Measurements from ENCODE around the gene CD180. TPM values are rescaled to one million over a fixed set of nuclear protein-coding genes. Genes with fewer than 3 reads are reported as not detected.

The CD180 gene
- total RNA-seq (1 to 10 TPM; 1.4 to 2.1 TPM), polyA plus RNA-seq (under 1 TPM in 2 of 3 donors, not detected in 1; 0.03 to 0.08 TPM), total RNA-seq (0 to 0.09 (median 0) reads per million in 6 experiments)

DNA sequence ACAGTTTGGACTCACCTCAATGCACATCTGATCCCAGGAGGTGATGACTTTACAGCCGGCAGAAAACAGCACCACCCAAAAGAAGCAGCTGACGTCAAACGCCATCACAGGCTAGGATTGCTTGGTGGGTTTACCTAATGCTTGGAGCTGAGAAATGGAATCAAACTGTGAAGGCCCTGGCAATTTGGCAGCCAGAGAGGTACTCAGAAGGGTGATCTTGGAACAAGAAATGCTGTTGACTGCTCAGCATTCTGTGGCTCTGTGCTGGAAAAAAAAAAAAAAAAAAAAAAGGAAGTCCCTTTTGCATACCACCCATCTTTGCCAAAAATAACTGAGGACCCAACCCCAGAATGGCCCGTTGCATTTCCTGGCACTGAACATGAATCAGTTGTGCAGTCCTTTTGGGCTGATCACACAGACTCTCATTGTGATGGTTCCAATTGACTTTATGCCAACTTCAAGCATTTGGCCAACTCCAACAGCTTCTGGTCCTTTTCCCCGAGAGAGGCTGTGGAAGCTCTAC, at the start of gene CD180:
TSS of gene CD180 (minus strand) at position 263 of the 523 bp plus-strand sequence. CDS start at position 105, 158 bp downstream.
- Mint-ChIP-seq H3K4me3 (peak within 1 kb of the TSS in 2 of 10 donors; percentile 44 to 86), H3K27ac (peak within 1 kb of the TSS in 6 of 10 donors; percentile 41 to 93 (median 72)), H3K9me3 (peaks cover 0 to 16% (median 6%) of the 10 kb centered on the region in 9 donors), H3K27me3 (no peaks in the 10 kb centered on the region), H3K36me3 (peaks cover 0 to 12% (median 9%) of the 10 kb centered on the region in 3 donors), H3K4me1 (peaks cover 21 to 89% (median 53%) of the 10 kb centered on the region in 4 donors)
- ATAC-seq, result peak in 1 of 2 donors; percentile 32
- no peak for DNase-seq
- POLR2A ChIA-PET, result interaction anchor here (1.0 to 3.1 kb wide), 4 partner anchors 11 to 31 kb away, joined by 3 to 15 read pairs (median 5); no protein-coding TSS in a partner anchor

DNA sequence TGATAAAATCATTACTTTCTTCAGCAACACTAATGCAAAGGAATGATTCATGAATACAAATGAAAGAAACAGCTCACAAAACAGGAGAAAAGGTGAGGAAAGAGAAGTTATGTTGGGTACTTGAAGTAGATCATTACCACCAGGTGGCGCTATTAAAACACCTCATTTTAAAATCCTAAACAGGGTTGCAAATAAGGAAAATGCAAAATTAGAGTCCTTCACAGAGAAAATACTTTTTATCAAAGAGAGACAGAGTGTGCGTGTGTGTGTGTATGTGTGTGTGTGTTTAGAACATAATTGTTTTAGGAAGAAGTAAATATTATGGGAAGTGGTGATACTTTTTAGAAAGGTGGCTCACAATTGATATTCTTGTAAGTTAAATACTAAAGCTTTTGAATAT, 49.5 kb upstream of the CD180 start:
- no peak overlapping the region for H3K27ac Mint-ChIP-seq
- no peak overlapping the region for H3K4me3 Mint-ChIP-seq
- H3K4me1 Mint-ChIP-seq, result peaks cover 7 to 19% (median 12%) of the 10 kb centered on the region in 4 donors
- no peaks in the 10 kb centered on the region for H3K9me3 Mint-ChIP-seq
- ATAC-seq, result peak in 1 of 2 donors; percentile 47
- no peaks in the 10 kb centered on the region for H3K36me3 Mint-ChIP-seq
- DNase-seq, result peak in 6 of 10 donors; percentile 12 to 77 (median 46)
- POLR2A ChIA-PET, result interaction anchor here (1.4 to 1.9 kb wide), 2 partner anchors 28 to 31 kb away, joined by 4 to 6 read pairs; no protein-coding TSS in a partner anchor
- no peaks in the 10 kb centered on the region for H3K27me3 Mint-ChIP-seq

GRCh38 chr5:67245259-67245846, 48.8 kb upstream of the CD180 start:
- DNase-seq (no peak), ATAC-seq (no peak)
- Mint-ChIP-seq H3K27me3 (no peaks in the 10 kb centered on the region), H3K36me3 (no peaks in the 10 kb centered on the region), H3K4me3 (no peak overlapping the region), H3K4me1 (peaks cover 7 to 19% (median 12%) of the 10 kb centered on the region in 4 donors), H3K9me3 (no peaks in the 10 kb centered on the region), H3K27ac (peak overlapping the region in 2 of 10 donors; percentile 5 to 22)
- POLR2A ChIA-PET, result interaction anchor here (1.4 kb wide), 1 partner anchor 27 kb away, joined by 4 read pairs; no protein-coding TSS in a partner anchor

DNA sequence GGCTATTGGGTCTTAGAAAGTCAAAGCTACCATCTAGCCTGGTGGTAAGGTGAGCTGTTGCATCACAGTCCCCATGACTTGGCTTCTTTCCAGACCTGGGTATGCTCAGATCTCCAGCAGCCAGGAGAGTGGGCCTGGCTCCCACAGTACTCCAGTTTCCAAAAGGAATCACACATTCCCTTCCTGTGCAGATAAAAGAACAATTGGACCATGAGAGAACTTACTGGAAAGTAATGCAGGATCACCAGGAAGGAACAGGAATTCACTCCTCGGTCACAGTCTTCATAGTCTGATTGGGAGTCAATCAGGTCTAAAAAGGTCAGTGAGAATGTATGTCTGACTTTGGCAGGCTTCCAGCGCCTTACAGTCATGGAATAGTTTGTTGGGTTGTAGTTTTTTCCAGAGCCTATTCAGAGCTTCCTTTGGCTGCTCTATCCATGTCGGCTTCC, 47.8 kb upstream of the CD180 start:
- H3K27me3 Mint-ChIP-seq, result no peaks in the 10 kb centered on the region
- no peak overlapping the region for H3K4me3 Mint-ChIP-seq
- DNase-seq (no peak), ATAC-seq (no peak)
- no peaks in the 10 kb centered on the region for H3K9me3 Mint-ChIP-seq
- POLR2A ChIA-PET, result no interaction called here
- no peaks in the 10 kb centered on the region for H3K36me3 Mint-ChIP-seq
- no peak overlapping the region for H3K27ac Mint-ChIP-seq
- peaks cover 7 to 19% (median 12%) of the 10 kb centered on the region in 4 donors for H3K4me1 Mint-ChIP-seq

DNA sequence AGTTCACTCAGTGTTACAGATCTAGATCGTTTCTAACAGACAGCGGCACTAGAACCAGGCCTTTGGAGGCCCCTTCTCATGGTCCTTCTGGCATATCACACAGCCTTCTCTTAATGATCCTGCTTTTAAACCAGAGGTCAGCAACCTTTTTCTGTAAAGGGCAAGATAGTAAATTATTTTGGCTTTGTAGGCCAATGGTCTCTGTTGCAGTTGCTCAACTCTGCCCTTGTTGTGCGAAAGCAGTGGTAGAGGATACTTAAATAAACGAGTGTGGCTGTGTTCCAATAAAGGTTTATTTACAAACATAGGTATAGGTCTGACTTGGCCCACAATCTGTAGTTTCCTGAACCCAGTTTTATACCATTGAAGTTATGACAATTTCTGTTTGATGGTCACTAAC, 47.3 kb upstream of the CD180 start:
- Mint-ChIP-seq H3K4me3 (no peak overlapping the region), H3K4me1 (peaks cover 7 to 18% (median 12%) of the 10 kb centered on the region in 4 donors), H3K27me3 (no peaks in the 10 kb centered on the region), H3K27ac (peak overlapping the region in 3 of 10 donors; percentile 6 to 13 (median 11)), H3K36me3 (no peaks in the 10 kb centered on the region), H3K9me3 (no peaks in the 10 kb centered on the region)
- no peak for ATAC-seq
- POLR2A ChIA-PET, result no interaction called here
- DNase-seq, result no peak

- no peak for ATAC-seq
- Mint-ChIP-seq H3K27me3 (no peaks in the 10 kb centered on the region), H3K36me3 (no peaks in the 10 kb centered on the region), H3K4me1 (peaks cover 5 to 12% (median 8%) of the 10 kb centered on the region in 4 donors), H3K9me3 (no peaks in the 10 kb centered on the region), H3K27ac (peak overlapping the region in 4 of 10 donors; percentile 6 to 16 (median 12)), H3K4me3 (no peak overlapping the region)
- DNase-seq, result no peak
- POLR2A ChIA-PET, result interaction anchor here (0.7 kb wide), 1 partner anchor 81 kb away, joined by 3 read pairs; no protein-coding TSS in a partner anchor
Measured at GRCh38 chr5:67243349-67243748, 46.8 kb upstream of the CD180 start.

DNA sequence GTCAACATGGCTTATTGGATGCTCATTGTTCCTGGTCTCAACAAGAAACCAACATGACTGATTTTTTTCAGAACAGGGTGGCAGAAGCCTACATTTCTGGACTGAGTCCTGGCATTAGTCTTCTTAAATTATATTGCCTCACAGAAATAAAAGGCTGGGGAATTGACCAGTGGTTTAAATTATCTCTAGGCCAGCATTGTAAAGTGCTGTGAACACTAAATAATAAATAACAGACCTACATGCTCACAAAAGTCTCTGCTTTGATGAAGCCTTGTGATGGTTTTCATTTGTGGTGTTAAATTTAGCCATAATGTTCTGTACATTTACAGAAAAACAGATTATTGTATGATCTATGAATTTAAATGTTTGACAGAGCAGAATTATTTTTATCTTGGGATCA, 44.7 kb upstream of the CD180 start:
- ATAC-seq (no peak), DNase-seq (no peak)
- H3K36me3 Mint-ChIP-seq, result no peaks in the 10 kb centered on the region
- no peak overlapping the region for H3K4me3 Mint-ChIP-seq
- H3K27ac Mint-ChIP-seq, result no peak overlapping the region
- POLR2A ChIA-PET, result no interaction called here
- peaks cover 0 to 2% (median 0%) of the 10 kb centered on the region in 5 donors for H3K27me3 Mint-ChIP-seq
- no peaks in the 10 kb centered on the region for H3K9me3 Mint-ChIP-seq
- H3K4me1 Mint-ChIP-seq, result peaks cover 4 to 20% (median 8%) of the 10 kb centered on the region in 4 donors

GRCh38 chr5:67240846-67241245, 44.2 kb upstream of the CD180 start:
- DNase-seq (no peak), ATAC-seq (no peak)
- POLR2A ChIA-PET, result no interaction called here
- Mint-ChIP-seq H3K27me3 (peaks cover 0 to 5% (median 0%) of the 10 kb centered on the region in 5 donors), H3K4me1 (peaks cover 5 to 25% (median 10%) of the 10 kb centered on the region in 4 donors), H3K27ac (no peak overlapping the region), H3K4me3 (no peak overlapping the region), H3K36me3 (no peaks in the 10 kb centered on the region), H3K9me3 (no peaks in the 10 kb centered on the region)

- POLR2A ChIA-PET, result interaction anchor here (0.6 to 0.8 kb wide), 4 partner anchors 78 to 1245 kb away, joined by 3 to 5 read pairs (median 3); no protein-coding TSS in a partner anchor
- no peak overlapping the region for H3K4me3 Mint-ChIP-seq
- peaks cover 0 to 5% (median 0%) of the 10 kb centered on the region in 5 donors for H3K27me3 Mint-ChIP-seq
- ATAC-seq (no peak), DNase-seq (no peak)
- no peaks in the 10 kb centered on the region for H3K9me3 Mint-ChIP-seq
- H3K27ac Mint-ChIP-seq, result no peak overlapping the region
- H3K36me3 Mint-ChIP-seq, result no peaks in the 10 kb centered on the region
- peaks cover 1 to 25% (median 7%) of the 10 kb centered on the region in 4 donors for H3K4me1 Mint-ChIP-seq
Measured at GRCh38 chr5:67240065-67240464, 43.5 kb upstream of the CD180 start.

GRCh38 chr5:67238191-67238590, 41.6 kb upstream of the CD180 start:
- Mint-ChIP-seq H3K27me3 (peaks cover 0 to 5% (median 3%) of the 10 kb centered on the region in 5 donors), H3K9me3 (no peaks in the 10 kb centered on the region), H3K36me3 (no peaks in the 10 kb centered on the region), H3K4me3 (no peak overlapping the region), H3K4me1 (peaks cover 5 to 25% (median 8%) of the 10 kb centered on the region in 4 donors), H3K27ac (no peak overlapping the region)
- POLR2A ChIA-PET, result no interaction called here
- DNase-seq, result no peak
- no peak for ATAC-seq

GRCh38 chr5:67235399-67236110, 39.0 kb upstream of the CD180 start:
- DNase-seq (no peak), ATAC-seq (no peak)
- peak overlapping the region in 2 of 10 donors; percentile 31 to 89 for H3K27ac Mint-ChIP-seq
- H3K4me1 Mint-ChIP-seq, result peaks cover 5 to 15% (median 7%) of the 10 kb centered on the region in 4 donors
- POLR2A ChIA-PET, result interaction anchor here (0.6 kb wide), 1 partner anchor 1832 kb away, joined by 6 read pairs; no protein-coding TSS in a partner anchor
- no peak overlapping the region for H3K4me3 Mint-ChIP-seq
- no peaks in the 10 kb centered on the region for H3K36me3 Mint-ChIP-seq
- H3K9me3 Mint-ChIP-seq, result no peaks in the 10 kb centered on the region
- peaks cover 0 to 5% (median 3%) of the 10 kb centered on the region in 5 donors for H3K27me3 Mint-ChIP-seq

GRCh38 chr5:67234671-67235176, 38.1 kb upstream of the CD180 start:
- ATAC-seq, result no peak
- peak overlapping the region in 1 of 10 donors; percentile 41 for H3K4me3 Mint-ChIP-seq
- H3K27me3 Mint-ChIP-seq, result peaks cover 0 to 5% (median 3%) of the 10 kb centered on the region in 5 donors
- POLR2A ChIA-PET, result no interaction called here
- DNase-seq, result no peak
- no peaks in the 10 kb centered on the region for H3K9me3 Mint-ChIP-seq
- H3K4me1 Mint-ChIP-seq, result peaks cover 5 to 15% (median 7%) of the 10 kb centered on the region in 4 donors
- H3K36me3 Mint-ChIP-seq, result no peaks in the 10 kb centered on the region
- H3K27ac Mint-ChIP-seq, result peak overlapping the region in 1 of 10 donors; percentile 20
